ENCODE results near the gene ACTN1.

The ACTN1 gene

DNA sequence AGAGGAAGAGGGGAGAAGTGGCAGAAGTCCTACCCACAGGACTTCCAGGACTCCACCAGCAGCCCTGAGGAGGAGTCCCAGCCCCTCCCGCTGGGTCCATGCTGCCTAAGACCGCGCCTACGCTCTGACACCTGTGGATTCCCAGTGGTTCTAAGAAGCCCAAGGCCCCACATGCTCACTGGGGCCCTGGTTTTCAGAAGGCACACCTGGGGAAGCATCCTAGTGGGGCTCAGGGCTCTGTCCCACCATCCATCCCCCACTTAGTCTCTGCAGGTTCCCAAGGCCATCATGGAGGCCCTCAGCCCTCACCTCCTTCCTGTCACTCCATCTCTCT, 32.6 kb downstream of the ACTN1 start:
- no peak overlapping the region for H3K4me3 ChIP-seq (ENCODE audit: low read depth, low read length)
- DNase-seq (ENCODE audit: low read depth), result no peak
- TF ChIP-seq, protein P1, sequence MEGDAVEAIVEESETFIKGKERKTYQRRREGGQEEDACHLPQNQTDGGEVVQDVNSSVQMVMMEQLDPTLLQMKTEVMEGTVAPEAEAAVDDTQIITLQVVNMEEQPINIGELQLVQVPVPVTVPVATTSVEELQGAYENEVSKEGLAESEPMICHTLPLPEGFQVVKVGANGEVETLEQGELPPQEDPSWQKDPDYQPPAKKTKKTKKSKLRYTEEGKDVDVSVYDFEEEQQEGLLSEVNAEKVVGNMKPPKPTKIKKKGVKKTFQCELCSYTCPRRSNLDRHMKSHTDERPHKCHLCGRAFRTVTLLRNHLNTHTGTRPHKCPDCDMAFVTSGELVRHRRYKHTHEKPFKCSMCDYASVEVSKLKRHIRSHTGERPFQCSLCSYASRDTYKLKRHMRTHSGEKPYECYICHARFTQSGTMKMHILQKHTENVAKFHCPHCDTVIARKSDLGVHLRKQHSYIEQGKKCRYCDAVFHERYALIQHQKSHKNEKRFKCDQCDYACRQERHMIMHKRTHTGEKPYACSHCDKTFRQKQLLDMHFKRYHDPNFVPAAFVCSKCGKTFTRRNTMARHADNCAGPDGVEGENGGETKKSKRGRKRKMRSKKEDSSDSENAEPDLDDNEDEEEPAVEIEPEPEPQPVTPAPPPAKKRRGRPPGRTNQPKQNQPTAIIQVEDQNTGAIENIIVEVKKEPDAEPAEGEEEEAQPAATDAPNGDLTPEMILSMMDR (IDR thresholded peaks at IDR 0.05; ENCODE audit: low read depth, low read length, missing control alignments), result no peak

DNA sequence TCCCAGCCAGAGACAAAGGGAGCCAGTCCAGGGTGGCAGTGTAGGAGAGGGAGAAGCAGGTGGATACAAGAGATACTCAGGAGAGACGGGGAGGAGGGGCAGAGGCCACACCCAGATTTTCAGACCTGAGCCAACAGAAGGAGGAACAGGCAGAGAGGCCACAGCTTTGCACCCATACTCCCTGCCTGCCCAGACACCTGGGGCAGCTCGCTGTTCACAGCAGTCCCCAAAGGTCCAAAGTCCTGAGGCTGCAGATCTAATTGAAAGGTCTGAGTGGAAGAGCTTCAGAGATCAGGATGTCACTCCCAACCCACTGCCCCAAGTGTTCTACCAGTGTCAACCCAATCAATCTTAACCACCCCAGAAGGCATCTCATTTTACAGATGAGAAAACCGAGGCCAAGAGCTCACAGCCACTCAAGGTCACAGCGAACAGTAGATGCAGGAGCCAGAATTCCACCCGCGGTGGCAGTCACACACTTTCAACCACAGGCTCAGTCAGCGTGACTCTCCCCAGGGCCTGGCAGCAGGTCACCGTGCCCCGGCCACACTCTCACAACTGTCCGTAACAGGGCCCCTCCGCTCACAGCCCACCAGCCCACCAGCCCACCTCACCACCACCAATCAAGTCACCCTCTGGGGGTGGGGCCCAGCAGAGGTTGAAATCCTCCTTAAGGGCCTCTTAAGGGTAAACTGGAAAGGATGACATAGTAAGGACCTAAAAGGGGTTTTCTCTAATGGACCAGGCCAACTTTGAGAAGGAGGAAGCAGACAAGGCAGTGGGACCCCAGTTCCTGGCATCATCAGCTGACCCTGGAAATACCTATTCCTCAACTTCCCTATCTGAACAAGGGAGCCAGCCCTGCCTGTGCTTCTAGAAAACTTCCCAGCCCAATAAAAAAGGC, 33.3 kb downstream of the ACTN1 start:
- no peak overlapping the region for H3K4me3 ChIP-seq (ENCODE audit: low read depth, low read length)
- no peak for DNase-seq (ENCODE audit: low read depth)
- TF ChIP-seq, protein P1 (IDR thresholded peaks at IDR 0.05; ENCODE audit: low read depth, low read length, missing control alignments), result no peak

DNA sequence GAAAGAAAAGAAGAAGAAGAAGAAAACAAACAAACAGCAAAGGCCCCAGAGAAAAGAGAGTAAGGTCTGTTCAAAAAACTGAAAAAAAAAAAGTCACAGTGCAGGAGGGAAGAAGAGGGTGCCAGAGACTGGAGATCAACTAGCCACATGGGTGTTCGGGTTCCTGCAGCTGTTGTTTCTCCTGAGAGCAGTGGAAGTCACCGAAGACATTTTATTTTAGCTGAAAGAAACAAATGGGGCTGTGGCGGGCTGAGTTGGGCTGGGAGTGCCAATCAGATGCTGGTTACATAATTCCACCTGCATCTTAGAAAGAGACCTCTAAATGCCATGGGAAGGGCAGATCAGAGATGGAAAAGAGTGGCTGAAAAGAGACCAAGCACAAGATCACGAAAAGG, 33.9 kb downstream of the ACTN1 start:
- DNase-seq (ENCODE audit: low read depth), result no peak
- no peak overlapping the region for H3K4me3 ChIP-seq (ENCODE audit: low read depth, low read length)
- TF ChIP-seq, protein P1 (IDR thresholded peaks at IDR 0.05; ENCODE audit: low read depth, low read length, missing control alignments), result no peak

DNA sequence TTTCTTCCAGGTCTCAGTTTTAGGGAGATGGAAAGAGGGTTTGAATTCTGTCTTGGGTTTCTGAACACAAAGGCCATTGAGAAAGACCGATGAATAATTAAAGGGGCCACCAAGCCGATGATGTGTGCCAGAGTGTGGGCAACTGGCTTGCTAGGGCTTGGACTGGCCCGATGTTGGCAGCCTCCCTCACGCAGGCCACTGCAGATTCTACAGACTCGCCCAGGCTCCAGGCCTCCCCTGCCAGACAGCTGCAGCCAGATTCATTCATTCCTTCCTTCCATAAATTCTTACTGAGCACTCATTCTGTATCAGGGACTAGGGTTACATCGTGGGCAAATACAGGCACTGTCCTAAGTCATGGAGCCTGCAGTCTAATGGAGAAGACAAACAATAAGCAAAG, 34.9 kb downstream of the ACTN1 start:
- no peak for DNase-seq (ENCODE audit: low read depth)
- no peak overlapping the region for H3K4me3 ChIP-seq (ENCODE audit: low read depth, low read length)
- TF ChIP-seq, protein P1 (IDR thresholded peaks at IDR 0.05; ENCODE audit: low read depth, low read length, missing control alignments), result no peak

DNA sequence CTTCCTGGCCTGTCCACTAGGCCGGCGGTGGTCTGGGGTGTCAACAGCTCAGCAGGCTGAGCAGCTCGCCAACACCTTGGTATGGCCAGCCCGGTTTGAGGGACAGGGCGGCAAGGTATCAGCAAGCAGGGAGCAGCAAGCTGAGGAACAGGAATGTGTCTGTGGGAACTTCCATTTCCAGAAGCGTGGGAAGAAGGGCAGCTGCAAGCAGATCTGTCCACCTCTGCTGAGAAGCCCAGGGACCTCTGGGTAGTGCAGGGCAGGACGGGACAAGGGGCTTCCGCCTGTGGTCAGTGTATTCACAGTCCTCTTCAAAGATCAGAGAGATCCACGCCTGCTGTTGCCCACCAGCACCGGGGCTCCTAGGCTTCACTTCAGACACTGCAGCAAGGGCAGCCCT, 36.0 kb downstream of the ACTN1 start:
- no peak overlapping the region for H3K4me3 ChIP-seq (ENCODE audit: low read depth, low read length)
- no peak for DNase-seq (ENCODE audit: low read depth)
- TF ChIP-seq, protein P1 (IDR thresholded peaks at IDR 0.05; ENCODE audit: low read depth, low read length, missing control alignments), result no peak

DNA sequence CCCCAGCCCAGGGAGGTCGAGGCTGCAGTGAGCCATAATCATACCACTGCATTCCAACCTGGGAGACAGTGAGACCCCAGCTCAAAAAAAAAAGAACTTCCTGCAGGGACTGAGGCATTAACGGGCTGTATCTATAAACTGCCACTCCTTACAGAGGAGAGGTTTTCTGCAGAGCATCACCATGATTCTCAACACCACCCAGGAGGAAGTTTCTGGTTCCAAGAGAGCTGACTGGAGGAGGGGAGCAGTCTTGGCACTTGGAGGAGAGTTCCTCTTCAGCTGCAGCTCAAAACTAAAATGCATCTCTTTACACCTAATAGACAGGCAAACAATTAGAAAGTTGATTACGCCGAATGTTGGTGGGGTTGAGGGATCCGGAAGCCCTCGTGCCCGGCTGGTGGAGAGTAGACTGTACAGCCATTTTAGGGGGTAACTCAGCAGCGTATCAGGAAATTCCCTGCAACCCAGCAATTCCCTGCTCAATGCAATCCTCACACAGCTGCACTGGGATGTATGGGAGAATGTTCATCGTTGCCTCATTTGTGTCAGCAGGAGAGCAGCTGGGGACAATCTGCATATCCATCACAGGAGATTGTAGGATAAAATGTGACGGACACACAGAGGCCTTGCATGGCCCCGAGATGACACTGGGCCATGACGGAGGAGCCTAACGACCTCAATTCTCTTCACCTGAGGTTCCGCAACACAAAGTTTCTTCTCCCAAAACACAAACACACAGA, 36.6 kb downstream of the ACTN1 start:
- DNase-seq (ENCODE audit: low read depth), result no peak
- H3K4me3 ChIP-seq (ENCODE audit: low read depth, low read length), result no peak overlapping the region
- TF ChIP-seq, protein P1 (IDR thresholded peaks at IDR 0.05; ENCODE audit: low read depth, low read length, missing control alignments), result no peak

All from GM12864 (cell line).